DND-41 (cell line): ENCODE results near the gene KLHL28.

Experiments used
- ATAC-seq: fragments of 200-7000 bp; cut with Tn5 transposase; 3 replicates; pipeline ENCODE4 v1.9.1; 2021; ENCODE audit warnings: low read depth; ENCODE audit not compliant: insufficient read depth
- DNase-seq: peaks from one replicate; pipeline ENCODE4 v3.0.0-alpha.2; 2020
- H2AFZ ChIP-seq: 2 replicates; pipeline ENCODE4 v1.6.0; 2012; ENCODE audit warnings: low read depth, low read length
- H3K27ac ChIP-seq: 2 replicates; pipeline ENCODE4 v1.5.1; 2012; ENCODE audit warnings: low read length, inconsistent platforms
- H3K27me3 ChIP-seq: fragments of 200-600 bp; sonication (generic); 2 replicates; pipeline ENCODE4 v1.6.0; 2012; ENCODE audit warnings: low read length, mild to moderate bottlenecking, inconsistent platforms; ENCODE audit not compliant: insufficient read depth, poor library complexity
- H3K36me3 ChIP-seq: 2 replicates; pipeline ENCODE4 v1.5.1; 2012; ENCODE audit warnings: low read length, inconsistent platforms; ENCODE audit not compliant: insufficient read depth
- H3K4me1 ChIP-seq: 2 replicates; pipeline ENCODE4 v1.5.1; 2012; ENCODE audit warnings: mild to moderate bottlenecking, low read length; ENCODE audit not compliant: insufficient read depth
- H3K4me2 ChIP-seq: 2 replicates; pipeline ENCODE4 v1.6.0; 2012; ENCODE audit warnings: mild to moderate bottlenecking, moderate library complexity, low read length, inconsistent platforms; ENCODE audit not compliant: insufficient read depth
- H3K4me3 ChIP-seq, 2 experiments: fragments of 200-600 bp in 1 of 2; shearing (Covaris generic) in 1 of 2; 2 replicates each; pipeline ENCODE4 v1.5.1; 2012 to 2016; ENCODE audit warnings: inconsistent platforms in 2 of 2, low read length in 2 of 2, mild to moderate bottlenecking in 2 of 2, low read depth in 1 of 2, moderate library complexity in 1 of 2
- H3K79me2 ChIP-seq: 2 replicates; pipeline ENCODE4 v1.6.0; 2012; ENCODE audit warnings: low read length, inconsistent platforms; ENCODE audit not compliant: insufficient read depth
- H3K9ac ChIP-seq: 2 replicates; pipeline ENCODE4 v1.6.0; 2012; ENCODE audit warnings: low read depth, mild to moderate bottlenecking, inconsistent platforms, low read length, moderate library complexity
- H3K9me3 ChIP-seq: 2 replicates; pipeline ENCODE4 v1.5.1; 2012; ENCODE audit warnings: low read length, moderate library complexity, mild to moderate bottlenecking, inconsistent platforms; ENCODE audit not compliant: insufficient read depth, severe bottlenecking
- H4K20me1 ChIP-seq: 2 replicates; pipeline ENCODE4 v1.6.0; 2012; ENCODE audit warnings: low read length; ENCODE audit not compliant: insufficient read depth
- CTCF ChIP-seq: IDR thresholded peaks from 2 replicates; pipeline ENCODE4 v1.5.1; 2012; ENCODE audit warnings: borderline replicate concordance, low read length, moderate library complexity, mild to moderate bottlenecking; ENCODE audit not compliant: poor library complexity, severe bottlenecking; ENCODE audit errors: extremely low read depth
- EZH2 ChIP-seq: IDR thresholded peaks from 3 replicates; pipeline ENCODE4 v1.6.1; 2012; ENCODE audit warnings: borderline replicate concordance, low read depth, mild to moderate bottlenecking, moderate library complexity, low read length, inconsistent platforms; ENCODE audit not compliant: severe bottlenecking

KLHL28 gene

GRCh38 chr14:44937547-44937946 is 24.2 kb downstream of the KLHL28 start:
- TF ChIP-seq CTCF (no peak), EZH2 (no peak)
- DNase-seq (no peak), ATAC-seq (no peak)
- Histone ChIP-seq H3K4me1 (no peaks in the 10 kb centered on the region), H4K20me1 (no peaks in the 10 kb centered on the region), H3K4me3 (no peak overlapping the region), H3K4me2 (no peak overlapping the region), H3K27ac (no peak overlapping the region), H3K79me2 (peaks cover 22% of the 10 kb centered on the region), H3K27me3 (no peaks in the 10 kb centered on the region), H3K9me3 (no peaks in the 10 kb centered on the region), H3K9ac (no peak overlapping the region), H2AFZ (no peak overlapping the region), H3K36me3 (peaks cover 60% of the 10 kb centered on the region)

DNA sequence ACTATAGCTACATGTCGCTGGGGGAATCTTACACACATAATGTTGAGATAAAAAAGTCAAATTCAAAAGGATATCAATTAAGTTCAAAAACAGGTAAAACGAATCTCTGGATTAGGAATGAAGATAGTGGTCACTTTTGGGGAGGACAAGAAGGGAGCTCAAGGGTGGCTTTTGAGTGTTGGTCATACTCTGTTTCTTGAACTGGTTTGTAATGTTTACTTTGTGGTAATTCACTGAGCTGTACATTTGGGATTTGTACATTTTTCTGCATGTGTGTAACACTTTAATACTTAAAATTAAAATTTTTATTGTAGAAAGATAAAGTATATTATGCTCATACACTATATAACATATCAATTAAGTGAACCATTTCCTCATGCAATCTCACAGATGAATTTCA is 26.6 kb downstream of the KLHL28 start:
- ATAC-seq: no peak
- Histone ChIP-seq H3K27ac (no peak overlapping the region), H3K4me3 (no peak overlapping the region), H3K27me3 (no peaks in the 10 kb centered on the region), H3K36me3 (peaks cover 46% of the 10 kb centered on the region), H3K9me3 (no peaks in the 10 kb centered on the region), H3K9ac (no peak overlapping the region), H3K79me2 (peaks cover 22% of the 10 kb centered on the region), H3K4me1 (no peaks in the 10 kb centered on the region), H3K4me2 (no peak overlapping the region), H4K20me1 (no peaks in the 10 kb centered on the region), H2AFZ (no peak overlapping the region)
- DNase-seq: no peak
- no peak for TF ChIP-seq EZH2
- TF ChIP-seq CTCF: no peak

GRCh38 chr14:44928793-44929192 is 33.0 kb downstream of the KLHL28 start:
- H3K4me1 ChIP-seq: no peaks in the 10 kb centered on the region
- no peak overlapping the region for H2AFZ ChIP-seq
- no peaks in the 10 kb centered on the region for H3K79me2 ChIP-seq
- no peak overlapping the region for H3K4me2 ChIP-seq
- DNase-seq: no peak
- no peak for ATAC-seq
- H4K20me1 ChIP-seq: no peaks in the 10 kb centered on the region
- no peak overlapping the region for H3K27ac ChIP-seq
- peaks cover 11% of the 10 kb centered on the region; the same call in 1 of the 2 replicates for H3K36me3 ChIP-seq
- no peaks in the 10 kb centered on the region for H3K9me3 ChIP-seq
- H3K4me3 ChIP-seq: no peak overlapping the region
- H3K9ac ChIP-seq: no peak overlapping the region
- no peak for TF ChIP-seq EZH2
- TF ChIP-seq CTCF: no peak
- no peaks in the 10 kb centered on the region for H3K27me3 ChIP-seq

- DNase-seq (no peak), ATAC-seq (no peak; the same call in 2 of the 3 replicates)
- no peaks in the 10 kb centered on the region for H3K27me3 ChIP-seq
- H3K36me3 ChIP-seq: no peaks in the 10 kb centered on the region
- H3K4me1 ChIP-seq: no peaks in the 10 kb centered on the region
- H3K4me3 ChIP-seq: no peak overlapping the region
- no peaks in the 10 kb centered on the region for H3K79me2 ChIP-seq
- no peaks in the 10 kb centered on the region for H4K20me1 ChIP-seq
- no peaks in the 10 kb centered on the region for H3K9me3 ChIP-seq
- H3K4me2 ChIP-seq: no peak overlapping the region
- no peak overlapping the region for H2AFZ ChIP-seq
- no peak overlapping the region for H3K27ac ChIP-seq
- TF ChIP-seq CTCF (no peak), EZH2 (no peak)
- H3K9ac ChIP-seq: no peak overlapping the region
Measured at GRCh38 chr14:44914849-44915248, 46.9 kb downstream of the KLHL28 start.
